GM19463 (cell line): ENCODE results near the gene MTFR2.

Experiments
- ATAC-seq: cut with Tn5 transposase; IDR thresholded peaks from one replicate; pipeline ENCODE4 v1.9.1; 2021; ENCODE audit warnings: mild to moderate bottlenecking, moderate library complexity; ENCODE audit not compliant: unreplicated experiment

MTFR2 gene

DNA sequence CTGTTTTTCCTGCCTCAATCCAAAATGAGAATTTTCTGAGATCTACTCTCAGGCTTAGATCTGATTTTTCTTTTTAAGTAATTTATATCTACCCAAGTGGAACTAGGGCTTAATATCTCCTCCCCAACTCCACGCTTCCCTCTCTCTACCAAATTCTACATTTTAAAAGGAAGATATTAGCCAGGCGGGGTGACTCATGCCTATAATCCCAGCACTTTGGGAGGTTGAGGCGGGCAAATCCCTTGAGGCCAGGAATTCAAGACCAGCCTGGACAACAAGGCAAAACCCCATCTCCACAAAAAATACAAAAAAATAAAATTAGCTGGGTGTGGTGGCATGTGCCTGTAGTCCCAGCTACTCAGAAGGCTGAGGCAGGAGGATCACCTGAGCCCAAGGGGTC, 61.0 kb downstream of the MTFR2 start:
- no peak for ATAC-seq

GRCh38 chr6:136188486-136188885, 61.6 kb downstream of the MTFR2 start:
- no peak for ATAC-seq

DNA sequence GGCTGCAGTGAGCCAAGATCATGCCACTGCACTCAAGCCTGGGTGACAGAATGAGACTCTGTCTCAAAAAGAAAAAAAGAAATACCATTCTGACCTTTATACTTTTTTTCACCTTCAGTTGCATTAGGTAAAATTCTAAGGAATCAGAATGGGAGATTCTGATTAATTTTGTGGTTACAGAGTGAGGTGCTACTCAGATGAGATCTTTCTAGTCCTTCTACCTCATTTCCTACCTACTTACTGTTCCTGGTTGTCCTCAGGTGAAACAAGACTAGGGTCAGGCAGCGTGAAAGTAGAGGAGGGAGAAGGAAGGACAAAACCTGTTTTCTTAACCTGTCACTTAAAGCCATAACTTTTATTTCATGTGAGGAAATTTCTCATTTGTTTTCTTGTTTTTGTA, 63.7 kb downstream of the MTFR2 start:
- no peak for ATAC-seq

- no peak for ATAC-seq
Observed at GRCh38 chr6:136184738-136185137, 65.4 kb downstream of the MTFR2 start.

DNA sequence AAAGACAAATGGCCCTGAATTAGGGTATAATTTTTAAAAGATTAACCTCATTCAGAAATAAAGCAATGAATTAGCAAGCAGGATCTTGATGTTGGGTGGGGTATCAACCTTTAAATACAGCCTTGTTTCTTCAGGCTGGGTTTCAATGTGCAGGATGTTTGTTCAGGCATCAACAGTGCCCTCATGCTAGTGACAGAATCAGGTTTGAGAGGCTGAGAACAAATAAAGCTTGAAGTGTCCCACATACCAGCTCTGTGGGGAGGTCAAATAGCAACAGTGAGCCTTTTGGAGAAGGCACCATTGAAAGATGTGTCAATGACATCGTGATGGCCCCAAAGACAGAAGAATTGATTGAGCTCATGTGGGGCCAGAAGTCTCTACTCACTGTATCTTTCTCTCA, 68.2 kb downstream of the MTFR2 start:
- no peak for ATAC-seq

GRCh38 chr6:136181512-136181833, 68.6 kb downstream of the MTFR2 start:
- ATAC-seq: no peak
